Brain microvascular endothelial cell (primary cell): ENCODE results near the gene PRC1.

ENCODE experiments used
- DNase-seq: peaks from one replicate; pipeline ENCODE4 v3.0.0-alpha.2; 2020
- H3K27ac ChIP-seq: fragments of 250-450 bp; sonication (Bioruptor Pico); 2 replicates; pipeline ENCODE4 v1.5.1; 2020; ENCODE audit warnings: mild to moderate bottlenecking, moderate library complexity
- H3K27me3 ChIP-seq: fragments of 250-450 bp; sonication (Bioruptor Pico); replicated peaks from 2 replicates; pipeline ENCODE4 v1.5.1; 2020; ENCODE audit warnings: mild to moderate bottlenecking
- H3K36me3 ChIP-seq: fragments of 250-450 bp; sonication (Bioruptor Pico); replicated peaks from 2 replicates; pipeline ENCODE4 v1.5.1; 2020; ENCODE audit warnings: mild to moderate bottlenecking
- H3K4me3 ChIP-seq: 2 replicates; pipeline ENCODE4 v1.5.1; 2011; ENCODE audit warnings: low read depth, mild to moderate bottlenecking, control low read depth, low read length, moderate library complexity
- in situ Hi-C: cut with HindIII; loops from 2 replicates; pipeline ENCODE4 v1.10.0; 2017; ENCODE audit warnings: low sequenced_read_pairs, low pct_ligation_motif_present
- TF ChIP-seq, protein P1 (sequence below): IDR thresholded peaks from 2 replicates; pipeline ENCODE4 v1.5.1; 2011; ENCODE audit warnings: low read depth, mild to moderate bottlenecking, moderate library complexity, low read length, control low read depth, inconsistent platforms; ENCODE audit errors: missing control alignments

PRC1 gene

DNA sequence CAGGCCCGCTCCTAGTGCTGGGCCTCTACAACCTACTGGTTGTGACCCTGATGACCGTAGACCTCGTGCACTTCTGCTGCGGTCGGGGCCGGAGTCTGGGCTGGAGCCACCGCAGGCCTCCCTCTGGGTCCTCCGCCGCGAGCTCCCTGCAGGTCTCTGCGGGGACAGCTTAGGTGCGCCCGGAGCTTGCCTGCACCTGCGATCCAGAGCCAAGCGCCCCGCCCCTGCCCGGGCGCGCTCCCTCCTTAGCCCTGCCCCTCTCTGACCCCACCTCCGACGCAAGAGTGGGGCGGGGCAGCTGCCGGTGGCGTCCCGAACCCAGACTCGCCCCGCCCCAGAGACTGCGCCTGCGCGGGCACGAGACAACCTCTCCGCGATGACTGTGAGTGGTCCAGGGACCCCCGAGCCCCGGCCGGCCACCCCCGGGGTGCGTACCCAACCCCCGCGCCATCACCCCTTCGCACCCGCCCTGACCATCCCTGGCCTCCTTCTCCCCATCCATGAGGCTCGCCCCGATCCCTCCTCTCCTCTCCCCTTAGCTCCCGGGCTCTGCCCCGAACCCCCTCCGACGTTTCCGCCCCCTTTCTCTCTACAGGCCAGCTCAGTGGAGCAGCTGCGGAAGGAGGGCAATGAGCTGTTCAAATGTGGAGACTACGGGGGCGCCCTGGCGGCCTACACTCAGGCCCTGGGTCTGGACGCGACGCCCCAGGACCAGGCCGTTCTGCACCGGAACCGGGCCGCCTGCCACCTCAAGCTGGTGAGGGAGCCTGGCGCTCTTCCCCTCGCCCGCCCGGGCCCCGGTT lies 59.2 kb downstream of the PRC1 start, which contains the start of gene UNC45A:
UNC45A (plus strand) TSS at position 337 of the 803 bp plus-strand sequence; CDS start at position 377, 40 bp downstream.
- TF ChIP-seq, protein P1, sequence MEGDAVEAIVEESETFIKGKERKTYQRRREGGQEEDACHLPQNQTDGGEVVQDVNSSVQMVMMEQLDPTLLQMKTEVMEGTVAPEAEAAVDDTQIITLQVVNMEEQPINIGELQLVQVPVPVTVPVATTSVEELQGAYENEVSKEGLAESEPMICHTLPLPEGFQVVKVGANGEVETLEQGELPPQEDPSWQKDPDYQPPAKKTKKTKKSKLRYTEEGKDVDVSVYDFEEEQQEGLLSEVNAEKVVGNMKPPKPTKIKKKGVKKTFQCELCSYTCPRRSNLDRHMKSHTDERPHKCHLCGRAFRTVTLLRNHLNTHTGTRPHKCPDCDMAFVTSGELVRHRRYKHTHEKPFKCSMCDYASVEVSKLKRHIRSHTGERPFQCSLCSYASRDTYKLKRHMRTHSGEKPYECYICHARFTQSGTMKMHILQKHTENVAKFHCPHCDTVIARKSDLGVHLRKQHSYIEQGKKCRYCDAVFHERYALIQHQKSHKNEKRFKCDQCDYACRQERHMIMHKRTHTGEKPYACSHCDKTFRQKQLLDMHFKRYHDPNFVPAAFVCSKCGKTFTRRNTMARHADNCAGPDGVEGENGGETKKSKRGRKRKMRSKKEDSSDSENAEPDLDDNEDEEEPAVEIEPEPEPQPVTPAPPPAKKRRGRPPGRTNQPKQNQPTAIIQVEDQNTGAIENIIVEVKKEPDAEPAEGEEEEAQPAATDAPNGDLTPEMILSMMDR = no peak

GRCh38 chr15:90934256-90934948 lies 59.9 kb downstream of the PRC1 start:
- TF ChIP-seq, protein P1 = peak; percentile 98
- in situ Hi-C loops = no loop called here
- H3K36me3 ChIP-seq = peaks cover 15% of the 10 kb centered on the region
- peak; percentile 84 for DNase-seq
- peak overlapping the region; percentile 78 for H3K4me3 ChIP-seq
- peak overlapping the region; percentile 79 for H3K27ac ChIP-seq
- no peaks in the 10 kb centered on the region for H3K27me3 ChIP-seq

More for the DNA sequence above, 59.2 kb downstream of the PRC1 start, which contains the start of gene UNC45A:
- peak within 1 kb of the TSS; percentile 79 for H3K27ac ChIP-seq
- H3K27me3 ChIP-seq = no peaks in the 10 kb centered on the region
- peak within 1 kb of the TSS; percentile 78 for H3K4me3 ChIP-seq
- peak; percentile 68 for DNase-seq
- H3K36me3 ChIP-seq = peaks cover 22% of the 10 kb centered on the region
- in situ Hi-C loops = no loop called here

- no peak for DNase-seq
- Histone ChIP-seq H3K36me3 (peaks cover 4% of the 10 kb centered on the region), H3K27ac (no peak overlapping the region), H3K4me3 (no peak overlapping the region), H3K27me3 (no peaks in the 10 kb centered on the region)
- TF ChIP-seq, protein P1 = no peak
- in situ Hi-C loops = no loop called here
These were observed 61.0 kb downstream of the PRC1 start for GRCh38 chr15:90933301-90933700.

GRCh38 chr15:90932660-90932991 lies 61.7 kb downstream of the PRC1 start:
- in situ Hi-C loops = no loop called here
- Histone ChIP-seq H3K27me3 (no peaks in the 10 kb centered on the region), H3K4me3 (no peak overlapping the region), H3K27ac (no peak overlapping the region), H3K36me3 (peaks cover 2% of the 10 kb centered on the region)
- TF ChIP-seq, protein P1 = no peak
- no peak for DNase-seq

- TF ChIP-seq, protein P1 = peak; percentile 86
- Histone ChIP-seq H3K4me3 (peak within 1 kb of the TSS; percentile 77), H3K36me3 (peaks cover 2% of the 10 kb centered on the region), H3K27ac (no peak within 1 kb of the TSS), H3K27me3 (no peaks in the 10 kb centered on the region)
- peak; percentile 70 for DNase-seq
- in situ Hi-C loops = no loop called here
These were observed 62.3 kb downstream of the PRC1 start, which contains the start of gene HDDC3 for GRCh38 chr15:90931828-90932659. HDDC3 (minus strand) TSS chr15:90932549; CDS start chr15:90932540, 9 bp downstream.
